Fibroblast of the aortic adventitia (primary cell): ENCODE results near the gene ALDH5A1. TPM values are rescaled to one million over a fixed set of nuclear protein-coding genes. Genes with fewer than 3 reads are reported as not detected.

Experiments
- DNase-seq: peaks from one replicate; pipeline ENCODE4 v3.0.0-alpha.2; 2010; ENCODE audit warnings: low read depth
- H3K4me3 ChIP-seq: 2 replicates; pipeline ENCODE4 v1.5.1; 2011; ENCODE audit warnings: low read depth, mild to moderate bottlenecking, control low read depth, low read length, moderate library complexity
- total RNA-seq: library from RNA; depleted of rRNA; stranded (reverse); fragments of >200 nt; gene quantifications from 2 replicates; pipeline ENCODE4 v1.2.3, GENCODE V29; 2012; ENCODE audit warnings: low replicate concordance
- TF ChIP-seq, protein P1 (sequence below): IDR thresholded peaks from 2 replicates; pipeline ENCODE4 v1.5.1; 2011; ENCODE audit warnings: mild to moderate bottlenecking, low read length, control low read depth, inconsistent platforms; ENCODE audit not compliant: insufficient read depth

ALDH5A1 gene
- 0.54 and 1.6 TPM in 2 replicates for total RNA-seq

DNA sequence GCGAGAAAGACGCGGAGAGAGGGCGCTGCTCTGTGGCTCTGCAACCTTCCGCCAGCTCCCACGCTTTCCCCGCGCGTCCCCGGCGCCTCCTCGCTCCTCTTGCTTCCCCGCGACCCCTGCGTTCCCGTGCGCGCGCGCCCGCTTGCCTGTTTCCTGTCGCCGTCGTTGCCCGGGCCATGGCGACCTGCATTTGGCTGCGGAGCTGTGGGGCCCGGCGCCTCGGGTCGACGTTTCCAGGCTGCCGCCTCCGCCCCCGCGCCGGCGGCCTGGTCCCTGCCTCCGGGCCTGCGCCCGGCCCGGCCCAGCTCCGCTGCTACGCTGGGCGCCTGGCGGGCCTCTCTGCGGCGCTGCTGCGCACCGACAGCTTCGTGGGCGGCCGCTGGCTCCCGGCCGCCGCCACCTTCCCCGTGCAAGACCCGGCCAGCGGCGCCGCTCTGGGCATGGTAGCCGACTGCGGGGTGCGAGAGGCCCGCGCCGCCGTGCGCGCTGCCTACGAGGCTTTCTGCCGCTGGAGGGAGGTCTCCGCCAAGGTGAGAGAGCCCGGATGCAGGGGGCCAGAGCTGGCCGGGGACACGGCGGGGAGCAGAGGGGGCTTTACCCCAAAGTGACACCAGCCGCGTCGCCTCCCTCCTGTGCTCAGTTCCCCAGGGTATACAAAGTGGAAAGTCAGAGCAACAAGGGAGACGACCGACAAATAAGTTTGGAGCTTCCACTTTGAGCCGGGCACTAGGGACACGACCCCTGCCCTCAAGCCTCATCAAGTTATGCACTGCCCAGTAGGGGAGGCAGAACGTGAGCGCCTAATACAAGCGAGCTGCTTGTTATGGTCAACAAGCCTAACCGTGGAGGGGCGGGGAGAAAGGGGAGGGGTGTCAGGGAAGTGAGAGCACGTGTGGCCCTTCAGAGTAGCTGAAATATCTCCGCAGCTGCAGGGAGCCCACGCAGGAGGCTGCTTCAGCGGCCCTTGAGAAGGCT, at the start of gene ALDH5A1:
Gene ALDH5A1 (plus strand): TSS at position 149 of the 975 bp plus-strand sequence. CDS start 28 bp downstream, at position 177.
- TF ChIP-seq, protein P1, sequence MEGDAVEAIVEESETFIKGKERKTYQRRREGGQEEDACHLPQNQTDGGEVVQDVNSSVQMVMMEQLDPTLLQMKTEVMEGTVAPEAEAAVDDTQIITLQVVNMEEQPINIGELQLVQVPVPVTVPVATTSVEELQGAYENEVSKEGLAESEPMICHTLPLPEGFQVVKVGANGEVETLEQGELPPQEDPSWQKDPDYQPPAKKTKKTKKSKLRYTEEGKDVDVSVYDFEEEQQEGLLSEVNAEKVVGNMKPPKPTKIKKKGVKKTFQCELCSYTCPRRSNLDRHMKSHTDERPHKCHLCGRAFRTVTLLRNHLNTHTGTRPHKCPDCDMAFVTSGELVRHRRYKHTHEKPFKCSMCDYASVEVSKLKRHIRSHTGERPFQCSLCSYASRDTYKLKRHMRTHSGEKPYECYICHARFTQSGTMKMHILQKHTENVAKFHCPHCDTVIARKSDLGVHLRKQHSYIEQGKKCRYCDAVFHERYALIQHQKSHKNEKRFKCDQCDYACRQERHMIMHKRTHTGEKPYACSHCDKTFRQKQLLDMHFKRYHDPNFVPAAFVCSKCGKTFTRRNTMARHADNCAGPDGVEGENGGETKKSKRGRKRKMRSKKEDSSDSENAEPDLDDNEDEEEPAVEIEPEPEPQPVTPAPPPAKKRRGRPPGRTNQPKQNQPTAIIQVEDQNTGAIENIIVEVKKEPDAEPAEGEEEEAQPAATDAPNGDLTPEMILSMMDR: no peak
- peak within 1 kb of the TSS; percentile 56 for H3K4me3 ChIP-seq
- DNase-seq: peak; percentile 7

DNA sequence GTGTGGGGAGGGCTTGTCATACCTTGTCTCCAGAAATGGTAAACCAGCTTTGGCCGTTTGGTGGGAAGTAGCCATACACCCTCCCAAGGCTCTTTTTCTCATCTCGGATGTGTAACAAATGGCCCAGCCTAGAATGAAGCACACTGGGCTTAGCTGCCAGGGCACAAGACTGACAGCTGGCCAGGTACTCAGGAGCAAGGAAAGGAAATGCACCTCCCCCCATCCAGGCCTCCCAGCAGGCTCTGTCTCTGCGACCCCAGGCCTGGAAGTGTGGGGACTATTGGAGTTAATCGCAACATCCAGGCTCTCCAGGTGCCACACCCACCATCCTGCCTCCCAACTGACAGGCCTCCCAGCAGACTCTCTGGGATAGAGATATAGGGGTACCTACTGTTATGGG, 49.1 kb upstream of the ALDH5A1 start:
- TF ChIP-seq, protein P1: no peak
- no peak overlapping the region for H3K4me3 ChIP-seq
- DNase-seq: no peak

DNA sequence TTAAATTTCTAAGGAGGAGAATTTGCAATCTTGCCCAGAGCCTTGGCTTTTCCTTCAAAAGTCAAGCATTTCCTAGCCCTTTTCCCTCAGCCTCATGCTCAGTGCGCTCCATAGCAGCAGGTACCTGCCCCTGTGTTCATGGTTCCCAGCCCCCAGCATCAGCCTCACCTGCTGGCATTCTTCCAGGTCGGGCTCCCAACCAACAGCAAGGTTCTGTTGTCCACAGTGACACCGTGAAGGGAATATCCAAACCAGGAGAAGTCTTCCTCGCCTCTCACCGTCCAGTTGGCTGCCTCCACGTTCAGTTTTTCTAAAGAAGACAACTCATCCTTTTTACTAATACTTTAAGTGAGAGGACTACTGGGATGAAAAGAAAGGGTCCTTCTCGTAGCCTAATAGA, 48.1 kb upstream of the ALDH5A1 start:
- H3K4me3 ChIP-seq: no peak overlapping the region
- TF ChIP-seq, protein P1: no peak
- no peak for DNase-seq

DNA sequence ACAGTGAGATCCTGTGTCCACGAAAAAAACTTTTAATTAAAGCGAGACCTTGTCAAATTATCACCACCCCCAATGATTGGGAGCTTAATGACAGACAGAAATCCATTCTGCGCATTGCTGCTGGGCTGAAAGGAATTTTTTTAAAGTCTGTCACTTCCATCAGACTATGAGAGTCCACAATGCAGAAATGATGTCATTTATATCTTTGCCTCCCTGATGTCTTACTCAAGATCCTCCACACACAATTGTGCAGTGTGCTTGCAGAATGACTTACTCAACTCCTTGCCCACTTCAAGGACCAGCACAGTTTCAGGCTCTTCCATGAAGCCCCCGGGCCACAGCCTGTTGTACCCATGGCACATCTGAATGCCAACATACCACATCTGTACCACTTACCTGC, 46.4 kb upstream of the ALDH5A1 start:
- TF ChIP-seq, protein P1: no peak
- no peak for DNase-seq

DNA sequence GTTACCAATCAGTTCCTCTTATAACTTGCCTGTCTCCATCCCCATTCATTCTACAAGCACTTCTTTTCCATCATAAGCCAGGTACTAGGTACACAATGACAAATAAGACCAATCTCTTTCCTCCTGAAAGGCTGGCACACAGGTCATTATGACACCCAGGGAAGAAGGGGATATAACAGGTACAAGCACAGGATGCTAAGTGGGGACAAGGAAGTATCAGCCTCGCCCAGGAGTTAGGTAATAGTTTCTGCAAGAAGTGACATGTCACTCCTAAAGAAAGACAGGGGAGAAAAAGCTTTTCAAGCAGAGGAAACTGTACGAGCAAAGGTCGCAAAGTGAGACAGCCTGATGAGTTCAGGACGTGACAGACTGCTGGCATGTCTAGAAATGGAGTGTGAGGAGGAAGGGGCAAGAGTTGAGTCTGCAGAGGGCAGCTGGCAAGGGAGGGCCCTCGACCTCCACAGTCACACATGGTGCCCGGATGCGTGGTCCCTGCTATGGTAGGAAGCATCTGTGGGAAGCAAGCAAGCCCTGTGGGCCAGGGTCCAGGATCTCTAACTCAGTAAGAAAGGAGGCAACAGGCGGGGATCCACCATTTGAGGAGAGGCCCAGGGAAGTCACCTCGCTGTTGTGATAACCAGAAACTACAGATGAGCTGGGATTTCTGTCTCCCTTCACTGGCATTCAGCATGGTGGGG, 45.8 kb upstream of the ALDH5A1 start:
- TF ChIP-seq, protein P1: no peak
- no peak for DNase-seq
- H3K4me3 ChIP-seq: no peak overlapping the region

More for the DNA sequence above, 46.4 kb upstream of the ALDH5A1 start:
- H3K4me3 ChIP-seq: no peak overlapping the region

DNA sequence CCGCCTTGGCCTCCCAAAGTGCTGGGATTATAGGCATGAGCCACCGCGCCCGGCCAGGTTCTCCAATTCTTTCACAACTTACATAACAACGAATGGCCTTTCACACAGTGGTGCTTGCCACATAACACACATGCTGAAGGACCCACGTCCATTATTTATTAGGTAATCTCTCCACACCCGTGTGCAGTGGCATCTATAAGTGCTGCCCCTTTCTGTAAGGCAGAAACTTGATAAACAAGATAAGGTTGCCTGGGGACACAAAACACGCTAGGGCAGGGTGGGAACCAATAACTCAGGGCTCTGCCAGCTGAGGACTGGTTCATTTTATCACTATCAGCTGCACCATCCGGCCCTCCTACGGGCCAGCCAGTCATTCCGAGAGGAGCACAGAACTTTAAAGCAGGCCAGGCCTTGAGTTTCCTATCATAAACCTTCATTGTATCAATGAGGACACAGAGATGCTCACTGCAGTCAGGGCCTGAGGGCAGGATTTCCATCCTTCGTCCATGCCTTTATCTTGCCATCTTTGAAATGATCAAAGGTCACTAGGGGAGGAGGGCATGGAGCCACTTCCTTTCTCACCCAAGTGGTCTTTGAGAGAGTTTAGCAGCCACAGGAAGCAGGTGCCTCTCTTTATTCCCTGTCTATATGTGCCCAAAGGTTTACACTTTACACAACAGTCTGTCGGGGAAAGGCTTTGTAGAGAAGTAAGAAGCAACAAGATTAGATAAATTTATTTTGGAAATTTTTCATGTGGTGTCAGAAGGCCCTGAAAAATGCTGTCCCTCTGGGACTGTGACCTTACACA, 43.0 kb upstream of the ALDH5A1 start:
- no peak for DNase-seq
- TF ChIP-seq, protein P1: no peak
- no peak overlapping the region for H3K4me3 ChIP-seq
